Adrenal gland (tissue), 5 donors: ENCODE measurements around the gene MT1B.
A peak's percentile ranks its signal among the peaks of the same experiment; 100 is the strongest.

Experiments
- CTCF ChIP-seq, 6 experiments: fragments of 450-650 bp in 4 of 6; fragments of 200-600 bp in 2 of 6; sonication (generic) in 1 of 6; IDR thresholded peaks; 1 replicate in 5 of 6; 2 replicates in 1 of 6; pipeline versions ENCODE4 v1.5.1 to v1.8.0; 2016 to 2021; ENCODE audit warnings: antibody characterized with exemption in 6 of 6, mild to moderate bottlenecking in 2 of 6, moderate library complexity in 1 of 6
- POLR2A ChIP-seq, 2 donors: fragments of 450-650 bp; IDR thresholded peaks; one replicate each; pipeline ENCODE4 v1.6.1; 2017; ENCODE audit warnings: antibody characterized with exemption in 2 of 2, mild to moderate bottlenecking in 2 of 2, moderate library complexity in 1 of 2
- donor health status: DM: no; HTN: no; CAD: no.

GRCh38 chr16:56617212-56618085, 34.2 kb upstream of the MT1B start:
- TF ChIP-seq CTCF (IDR thresholded peaks at IDR 0.05) (no peak), POLR2A (IDR thresholded peaks at IDR 0.05) (peak in 1 of 2 donors; percentile 55)
